GM19395 (cell line): ENCODE data around the gene CCDC6.
A peak's percentile ranks its signal among the peaks of the same experiment; 100 is the strongest.

Source experiments
- ATAC-seq: cut with Tn5 transposase; IDR thresholded peaks from one replicate; pipeline ENCODE4 v1.9.1; 2021; ENCODE audit warnings: mild to moderate bottlenecking, moderate library complexity; ENCODE audit not compliant: unreplicated experiment

Gene CCDC6

DNA sequence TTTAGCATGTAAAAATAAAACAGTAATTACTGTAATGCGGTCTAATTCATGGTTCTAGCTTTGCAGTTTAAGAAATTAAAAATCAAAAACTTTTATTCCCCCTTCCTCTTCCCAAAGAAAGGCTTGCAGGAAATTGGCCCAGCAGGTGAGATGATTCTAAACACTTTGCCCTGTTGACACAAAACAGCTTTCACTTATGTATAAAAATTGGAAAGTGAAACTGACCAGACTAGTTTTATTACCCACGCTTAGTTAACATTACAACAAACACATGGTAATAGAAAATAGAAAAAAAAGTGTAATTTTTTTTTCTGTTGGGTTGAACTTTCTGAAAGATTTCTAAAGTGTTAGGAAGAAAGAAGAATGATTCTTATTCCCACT, 1.2 kb upstream of the CCDC6 start:
- no peak for ATAC-seq

DNA sequence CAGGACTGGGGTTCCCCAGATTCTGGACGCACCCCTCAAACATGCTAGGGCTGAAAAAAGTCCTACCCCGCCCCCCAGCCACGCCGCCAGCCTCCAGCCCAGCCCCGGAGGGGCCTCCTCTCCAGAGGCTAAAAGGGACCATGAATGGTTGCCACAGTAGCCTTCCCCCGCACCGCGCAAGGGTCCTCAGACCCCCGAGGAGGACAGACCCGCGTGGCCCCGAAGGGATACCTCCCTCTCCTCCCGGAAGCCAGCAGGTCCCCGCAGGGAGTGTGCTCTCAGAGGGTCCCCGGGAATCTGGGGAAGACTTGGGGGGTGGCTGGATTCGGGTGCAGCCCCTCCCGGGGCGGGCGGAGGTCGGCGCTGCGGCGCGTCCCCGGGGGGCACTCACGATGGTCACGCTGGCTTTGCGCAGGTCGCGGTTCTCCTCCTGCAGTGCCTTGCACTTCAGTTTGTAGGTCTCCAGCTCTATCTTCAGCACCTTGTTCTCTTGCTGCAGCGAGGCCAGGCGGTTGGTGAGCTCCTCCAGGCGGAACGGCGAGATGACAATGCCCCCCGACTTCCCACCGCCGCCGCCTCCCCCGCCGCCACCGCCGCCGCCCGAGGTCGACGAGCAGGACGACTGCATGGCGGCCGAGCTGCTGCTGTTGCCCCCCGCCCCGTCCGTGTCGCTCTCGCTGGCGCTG, 482 bp downstream of the CCDC6 start:
- no peak for ATAC-seq

DNA sequence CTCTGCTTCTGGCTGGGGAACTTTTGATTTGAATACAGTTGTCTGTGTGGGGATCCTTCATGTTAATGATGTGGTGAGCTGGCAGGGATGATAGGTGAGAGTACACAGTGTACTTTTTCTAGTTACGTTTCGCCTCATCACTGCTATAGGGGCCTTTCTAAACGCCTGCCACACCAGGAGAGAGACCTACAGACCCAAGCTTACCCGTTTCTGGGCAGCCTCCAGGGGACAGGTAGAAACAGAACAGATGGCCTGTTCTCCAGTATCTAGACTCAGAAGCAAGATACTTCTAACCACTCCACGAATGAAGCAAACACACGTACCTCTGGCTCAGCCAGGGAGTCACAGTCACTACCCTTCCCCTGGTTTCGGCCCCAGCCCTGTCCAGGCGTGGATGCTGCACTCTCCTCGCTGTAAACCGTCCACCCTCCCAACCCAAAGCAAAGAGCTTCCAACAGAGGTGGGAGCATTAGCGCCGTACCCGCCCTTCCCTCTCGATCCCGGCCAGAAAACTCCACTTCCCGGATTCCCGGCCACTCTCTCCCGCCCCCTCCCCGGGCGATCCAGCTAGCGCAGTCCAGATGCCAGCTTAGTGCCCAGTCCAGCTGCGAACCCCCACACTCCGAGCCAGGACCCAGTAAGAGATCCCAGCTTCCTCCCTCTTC, 1.2 kb downstream of the CCDC6 start:
- peak; percentile 52 for ATAC-seq

DNA sequence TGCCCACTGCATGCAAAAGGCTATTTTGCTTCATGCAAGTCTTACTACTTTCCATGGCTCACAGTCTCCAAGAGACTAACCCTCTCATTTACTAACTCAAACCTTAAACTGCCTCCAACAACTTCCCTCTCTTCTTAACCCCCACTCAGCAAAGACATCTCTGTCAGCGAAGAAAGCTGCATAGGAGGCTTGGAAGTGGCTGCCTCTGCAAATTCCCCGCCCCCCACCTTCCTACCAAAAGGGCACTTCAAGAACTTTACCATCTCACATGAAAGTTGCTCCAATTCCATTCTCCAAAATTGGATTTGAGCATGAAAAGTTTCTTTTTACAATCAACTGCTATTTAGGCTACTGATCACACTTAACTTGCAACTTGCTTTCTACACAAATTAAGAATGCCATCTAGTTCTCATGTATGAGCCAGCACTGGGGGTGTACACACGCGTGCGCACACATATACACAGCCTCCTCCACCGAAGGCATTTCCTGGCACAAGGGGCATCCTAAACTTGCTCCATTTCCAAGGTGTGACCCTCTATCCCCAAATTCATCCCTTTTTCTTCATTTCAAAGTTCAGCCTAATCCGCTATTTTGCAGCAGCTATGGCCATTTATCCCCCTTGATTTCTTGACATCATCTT, 1.8 kb downstream of the CCDC6 start:
- ATAC-seq, result no peak

DNA sequence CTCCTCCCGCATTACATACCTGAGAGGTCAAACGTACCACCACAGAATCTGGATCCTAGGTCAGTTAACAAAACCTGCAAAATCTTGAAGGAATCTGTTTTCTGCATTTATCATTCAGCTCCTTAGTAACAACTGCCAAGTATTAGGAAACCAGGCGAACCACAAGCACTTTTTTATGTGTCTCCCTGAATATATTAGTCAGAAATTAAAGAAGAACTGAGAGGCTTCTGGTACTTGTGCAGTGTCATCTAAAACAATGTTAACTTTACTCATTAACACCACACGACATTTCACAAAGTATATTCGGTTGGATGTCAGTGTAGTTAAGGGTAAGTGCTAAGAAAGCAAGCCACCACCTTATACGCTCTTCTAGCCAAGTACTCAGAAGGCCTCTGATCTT, 2.5 kb downstream of the CCDC6 start:
- no peak for ATAC-seq

DNA sequence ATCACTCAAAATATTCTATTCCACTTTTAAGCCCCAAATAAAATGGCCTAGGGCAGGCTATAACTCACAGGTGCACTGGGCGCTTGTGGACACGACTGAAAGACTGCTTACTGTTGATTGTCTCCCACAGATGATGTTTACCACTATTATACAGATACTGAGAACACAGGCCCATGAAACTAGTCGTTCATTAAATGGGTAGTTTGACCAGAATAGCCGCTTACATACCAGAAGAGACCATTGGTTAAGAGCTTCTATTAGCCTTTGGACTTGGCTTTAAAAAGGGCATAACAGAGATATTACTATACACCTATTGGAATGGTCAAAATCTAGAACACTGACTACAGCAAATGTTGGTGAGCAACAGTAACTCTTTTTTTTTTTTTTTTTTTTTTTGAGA, 4.3 kb downstream of the CCDC6 start:
- ATAC-seq, result no peak

DNA sequence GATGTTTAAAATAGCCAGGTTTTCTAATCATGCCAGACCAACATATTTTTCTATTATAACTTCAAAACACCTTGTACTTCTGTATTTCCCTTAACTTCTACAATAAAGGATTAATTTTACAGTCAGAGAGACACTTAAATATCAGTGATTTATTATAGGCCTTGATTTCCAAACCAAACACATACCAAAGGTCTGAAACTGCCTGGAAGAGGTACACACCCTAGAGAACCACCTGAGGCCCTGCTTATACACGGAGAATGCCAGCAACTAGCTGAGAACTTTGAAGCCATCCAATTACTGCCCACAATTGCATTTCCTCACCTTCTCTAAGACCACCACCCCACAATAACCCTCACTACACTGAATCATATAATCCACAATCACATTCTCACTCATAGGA, 4.9 kb downstream of the CCDC6 start:
- no peak for ATAC-seq

DNA sequence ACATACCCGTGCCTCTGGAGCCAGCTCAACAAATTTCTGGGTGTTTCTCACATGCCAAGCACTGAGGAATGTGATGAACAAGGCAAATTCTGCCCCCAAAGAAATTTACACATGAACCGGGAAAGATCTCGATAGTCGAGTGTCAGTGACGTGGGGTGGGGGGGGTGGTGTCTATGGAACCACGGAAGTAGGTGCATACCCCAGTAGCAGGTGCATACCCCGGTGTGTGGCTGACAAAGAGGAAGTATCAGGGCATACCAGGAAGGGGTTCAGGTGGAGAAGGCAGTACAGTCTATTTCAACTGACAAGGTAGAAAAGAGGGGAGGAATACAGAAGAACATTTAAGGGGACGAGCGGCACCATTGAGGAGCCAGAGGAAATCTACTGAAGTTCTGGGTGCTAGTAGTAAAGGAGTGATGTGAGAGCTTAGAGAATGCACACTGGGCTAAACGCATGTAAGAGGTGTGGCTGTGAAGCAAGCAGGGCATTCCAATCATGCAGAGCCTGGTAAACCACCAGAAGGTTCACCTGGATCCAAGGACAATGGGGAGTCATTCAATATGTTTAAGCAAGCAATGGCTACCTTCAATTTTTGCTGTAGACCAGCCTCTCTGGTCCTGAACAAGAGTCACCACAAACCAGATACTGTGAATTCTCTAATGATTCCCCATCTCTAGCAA, 6.2 kb downstream of the CCDC6 start:
- ATAC-seq, result no peak

DNA sequence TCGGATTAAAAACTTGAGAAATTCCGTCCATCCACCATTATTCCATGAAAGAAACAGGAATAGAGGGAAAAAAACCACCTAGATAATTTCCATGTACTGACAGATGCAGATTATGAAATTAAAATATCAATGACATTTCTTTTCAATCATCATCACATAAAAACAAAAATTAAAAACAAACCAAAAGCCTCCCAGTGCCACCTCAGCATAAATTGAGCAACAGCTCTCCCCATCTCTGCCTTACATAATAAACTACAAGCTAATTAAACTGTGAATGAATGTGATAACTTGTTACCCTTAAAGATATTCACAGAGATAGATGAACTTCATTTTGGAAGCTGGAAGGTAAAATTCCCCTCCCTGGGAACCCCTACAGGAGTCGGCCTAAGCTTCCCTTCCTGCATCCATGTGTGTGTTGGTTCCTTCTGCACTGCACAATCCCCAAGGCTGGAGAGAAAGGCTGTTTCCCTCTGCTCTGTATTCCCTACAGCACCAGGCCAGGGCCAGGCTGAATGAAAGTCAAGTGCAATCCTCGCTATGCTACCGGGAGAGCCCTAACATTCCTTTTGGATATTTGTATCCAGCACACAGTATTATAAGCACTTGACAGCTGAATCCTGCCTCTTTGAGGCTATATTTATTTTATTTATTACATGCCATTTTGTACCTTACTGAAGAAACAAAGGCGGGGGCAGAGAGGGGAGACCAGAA, 8.1 kb downstream of the CCDC6 start:
- ATAC-seq, result no peak

DNA sequence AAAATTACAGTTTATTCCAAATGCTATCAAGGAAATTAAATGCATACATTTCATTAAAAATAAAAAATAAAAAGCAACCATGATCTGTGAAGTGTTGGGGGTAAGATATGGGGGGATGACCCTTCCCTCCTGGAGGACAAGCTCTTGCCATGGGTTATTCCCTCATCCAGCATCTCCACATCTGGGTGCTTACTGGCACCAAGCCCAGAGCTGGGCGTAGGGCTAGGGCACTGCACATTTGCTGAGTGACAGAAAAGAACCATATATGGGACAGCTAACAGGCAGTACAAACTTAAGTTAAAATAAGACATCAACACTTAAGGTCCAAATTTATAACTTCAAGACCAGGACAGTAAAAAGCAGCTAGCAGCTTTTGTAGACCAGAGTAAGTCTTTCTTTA, 10.2 kb downstream of the CCDC6 start:
- no peak for ATAC-seq

DNA sequence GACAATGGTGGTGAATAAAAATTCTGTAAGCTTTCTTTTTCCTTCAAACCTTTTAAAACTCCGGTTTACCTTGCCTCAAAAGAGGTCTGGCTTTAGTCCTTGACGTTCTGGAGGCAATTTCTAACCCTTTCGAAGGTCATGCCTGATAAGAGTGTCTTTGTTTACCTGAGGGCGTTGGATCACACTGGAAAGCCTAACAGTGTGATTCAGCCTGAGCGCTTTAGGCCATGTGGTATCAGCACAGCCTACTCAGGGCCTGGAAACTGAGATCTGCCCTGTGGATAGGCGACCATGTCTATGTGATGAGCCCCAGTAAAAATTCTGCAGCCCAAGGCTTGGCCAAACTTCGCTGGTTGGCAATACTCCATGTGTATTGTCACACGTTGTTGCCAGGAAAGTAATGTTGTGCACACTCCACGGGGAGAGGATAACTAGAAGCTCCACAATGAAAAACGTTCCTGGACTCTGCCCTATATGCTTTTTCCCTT, 10.7 kb downstream of the CCDC6 start:
- no peak for ATAC-seq

DNA sequence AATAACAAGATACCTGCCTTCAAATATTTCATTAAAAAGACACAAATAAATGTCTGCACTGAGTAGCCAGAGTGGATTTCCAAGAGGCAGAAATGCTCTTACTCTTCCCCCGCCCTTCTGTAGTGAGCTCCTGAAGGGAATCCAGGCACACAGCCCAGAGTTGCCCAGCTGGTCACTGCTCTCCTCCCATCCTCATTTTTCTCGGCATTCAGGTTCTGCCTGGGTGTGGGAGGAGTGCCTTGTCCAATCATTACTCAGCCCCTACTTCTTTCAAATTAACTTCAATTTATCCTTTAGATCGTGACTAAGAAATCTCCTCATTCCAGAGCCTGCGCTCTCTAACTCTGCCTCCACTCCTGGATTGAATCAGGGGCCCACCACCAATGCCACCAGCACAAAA, 12.2 kb downstream of the CCDC6 start:
- no peak for ATAC-seq

DNA sequence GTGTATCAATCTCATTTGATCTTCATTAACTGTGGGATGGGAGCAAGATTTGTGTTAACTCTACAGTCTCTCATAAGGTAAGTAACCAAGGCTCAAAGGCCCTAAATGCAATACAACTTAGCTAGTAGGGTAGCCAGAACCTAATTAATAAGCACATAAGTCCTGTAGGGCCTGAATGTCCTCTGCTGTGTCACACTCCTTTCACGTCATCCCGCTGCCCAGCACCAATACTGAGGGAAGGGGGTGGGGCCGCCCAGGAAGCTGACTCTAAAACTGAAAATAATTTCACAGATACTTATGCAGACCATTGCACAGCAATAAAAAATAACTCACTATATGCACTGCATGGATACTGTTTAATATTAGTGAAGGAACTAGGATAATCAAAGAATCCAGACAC, 13.7 kb downstream of the CCDC6 start:
- no peak for ATAC-seq

DNA sequence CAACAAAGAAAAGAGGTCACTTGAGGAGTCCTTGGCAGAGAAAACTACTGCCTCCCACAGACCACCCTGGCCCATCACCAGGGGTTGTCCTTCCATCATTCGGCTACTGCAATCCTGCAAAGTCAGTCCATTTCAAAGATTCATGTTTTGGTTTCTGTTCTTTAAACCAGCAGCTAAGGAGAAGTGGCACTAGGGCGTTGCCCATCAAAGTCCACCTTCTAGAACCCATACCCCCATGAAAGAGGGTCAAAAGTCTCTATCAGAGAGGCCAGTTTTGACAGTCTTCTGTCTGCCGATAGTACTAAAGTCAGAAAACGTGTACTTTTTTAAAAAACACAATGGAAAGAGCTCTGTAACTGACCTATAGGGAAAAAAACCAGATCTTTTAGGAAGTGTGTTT, 14.4 kb downstream of the CCDC6 start:
- ATAC-seq, result peak; percentile 38

DNA sequence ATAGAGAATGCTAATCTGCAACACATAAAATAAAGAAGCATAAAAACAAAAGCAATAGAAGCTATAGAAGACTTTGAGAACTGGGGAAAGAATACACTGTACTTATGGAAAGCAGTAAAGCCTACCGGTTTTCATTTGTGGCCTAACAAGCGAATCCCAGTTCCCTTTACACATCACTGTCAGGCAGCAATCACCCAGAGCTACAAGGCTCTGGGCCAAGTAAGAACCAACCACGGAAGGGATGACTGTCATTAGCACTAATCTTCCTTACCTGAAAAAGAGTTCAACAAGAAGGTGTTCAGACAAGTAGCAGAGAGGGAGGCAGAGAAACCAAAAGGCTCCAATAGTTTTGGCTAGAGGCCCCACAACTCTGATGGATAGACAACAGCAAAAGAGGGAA, 15.0 kb downstream of the CCDC6 start:
- peak; percentile 63 for ATAC-seq

DNA sequence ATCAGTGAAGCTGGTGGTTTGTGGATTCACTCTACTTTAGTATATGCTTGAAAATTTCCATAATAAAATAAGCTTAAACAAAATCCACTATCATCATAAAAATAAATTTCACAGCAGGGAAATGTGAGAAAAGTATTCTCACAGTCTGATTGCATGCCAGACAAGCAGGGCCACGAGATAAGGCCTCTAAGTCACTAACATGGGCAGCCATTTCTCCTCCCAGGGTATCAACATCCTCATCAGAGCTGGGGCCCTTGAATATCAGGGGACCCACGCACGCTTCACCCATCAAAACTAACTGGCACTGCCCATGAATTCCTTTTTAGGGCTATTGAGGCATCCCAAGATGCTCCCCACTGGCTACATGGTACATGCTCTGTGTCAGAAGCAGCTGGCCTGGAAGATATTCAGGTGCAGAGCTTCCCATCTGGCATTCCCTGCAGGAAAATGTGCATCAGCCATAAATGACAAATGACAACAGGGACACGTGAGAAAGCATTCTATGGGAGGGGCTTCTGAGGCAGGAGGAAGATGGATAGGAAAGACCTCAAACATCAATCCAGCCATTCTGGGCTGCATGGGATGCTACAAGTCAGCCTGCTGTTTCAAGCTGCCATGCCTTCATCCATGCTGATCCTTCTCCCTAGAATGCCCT, 17.4 kb downstream of the CCDC6 start:
- no peak for ATAC-seq

DNA sequence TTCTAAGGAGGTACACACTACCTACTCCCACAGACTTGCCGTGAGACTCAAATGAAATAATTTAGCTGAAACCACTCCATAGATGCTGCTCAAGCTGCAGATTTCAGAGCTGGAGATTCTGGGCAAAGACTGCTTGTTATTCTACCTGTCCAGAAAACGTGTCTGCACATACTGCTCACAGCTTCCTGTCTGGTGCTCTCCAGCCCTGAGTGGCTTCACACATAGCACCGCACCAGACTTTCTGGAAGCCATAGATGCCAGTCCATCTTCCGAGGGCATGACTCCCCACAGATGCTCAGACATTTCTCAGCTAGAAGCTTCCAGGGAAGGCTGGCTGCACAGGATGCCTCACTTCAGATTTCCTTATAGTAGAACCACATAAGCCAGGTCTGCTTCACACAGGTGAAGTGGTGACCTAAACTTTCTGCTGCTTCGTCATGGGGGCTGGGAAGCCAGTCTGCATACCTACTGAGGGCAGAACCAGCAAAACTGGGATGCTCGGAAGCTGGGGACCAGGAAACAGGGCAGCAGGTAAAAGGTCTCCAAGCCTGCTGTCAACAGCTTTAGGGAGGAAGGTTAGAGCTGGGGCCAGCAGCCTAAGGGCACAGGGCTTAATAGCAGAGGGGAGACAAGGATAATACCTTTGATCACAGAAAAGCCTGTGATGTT, 18.2 kb downstream of the CCDC6 start:
- no peak for ATAC-seq

DNA sequence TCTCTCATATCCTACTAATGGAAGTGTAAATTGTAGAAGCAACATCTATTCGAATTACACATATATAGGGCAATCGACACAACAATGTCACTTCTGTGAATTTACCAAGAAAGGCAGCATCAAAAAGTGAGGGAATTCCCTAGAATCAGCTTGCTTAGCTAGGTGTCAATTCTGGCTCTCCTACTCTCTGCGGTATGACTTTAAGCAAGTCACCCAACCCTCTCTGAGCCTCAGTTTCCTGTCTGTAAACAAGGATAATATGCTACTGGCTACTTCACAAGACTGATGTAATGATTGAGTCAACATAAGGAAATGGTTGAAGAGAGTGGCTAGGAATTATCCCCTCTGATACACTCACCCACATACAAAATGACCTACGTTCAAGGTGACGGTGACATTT, 19.4 kb downstream of the CCDC6 start:
- ATAC-seq, result no peak

DNA sequence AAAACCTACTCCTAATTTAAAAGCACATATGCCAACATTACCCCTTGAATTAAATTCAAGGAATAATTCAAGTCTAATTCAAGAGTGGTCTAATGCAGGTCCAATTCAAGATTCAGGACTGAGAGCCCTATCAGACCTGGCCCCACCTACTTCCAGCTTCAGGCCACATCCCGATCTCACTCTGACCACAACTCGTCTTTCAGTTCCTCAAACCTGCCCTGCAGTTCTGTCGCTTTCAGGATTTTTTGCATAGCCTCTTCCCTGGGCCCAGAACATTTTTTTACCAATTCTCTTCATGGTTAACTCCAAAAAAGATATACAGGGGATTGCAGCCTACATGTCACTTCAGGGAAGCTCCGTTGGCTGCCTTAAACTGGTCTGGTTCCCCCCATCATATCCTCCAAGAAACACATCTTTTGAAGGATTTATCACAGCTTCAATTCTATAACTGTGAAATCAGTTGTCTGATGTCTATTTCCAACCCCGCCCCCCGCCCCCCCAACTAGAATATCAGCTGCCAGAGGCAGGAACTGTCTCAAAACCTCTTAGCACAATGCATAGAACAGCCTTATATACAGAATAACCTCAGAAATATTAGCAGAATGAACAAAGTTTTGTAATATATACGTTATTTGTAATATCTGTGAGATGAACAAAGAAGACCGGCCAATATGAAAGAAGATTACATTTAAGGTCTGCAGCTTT, 20.8 kb downstream of the CCDC6 start:
- peak; percentile 79 for ATAC-seq
